ENCODE results near the gene PEX3.

GRCh38 chr6:143441010-143441409 is 9.6 kb upstream of the PEX3 start:
- TF ChIP-seq CTCF (IDR thresholded peaks at IDR 0.05) (no peak), POLR2A (IDR thresholded peaks at IDR 0.05) (no peak), EP300 (IDR thresholded peaks at IDR 0.05) (no peak)

Measured in ovary (tissue), 3 donors.